Psoas muscle (tissue), 8 donors: ENCODE measurements around the gene SMIM44. TPM values are rescaled to one million over a fixed set of nuclear protein-coding genes. Genes with fewer than 3 reads are reported as not detected.

Experiments
- ATAC-seq, 4 donors: fragments of 200-7000 bp; cut with Tn5 transposase; one replicate each; pipeline ENCODE4 v1.9.1; 2020; ENCODE audit warnings: moderate library complexity in 3 of 4, mild to moderate bottlenecking in 2 of 4
- DNase-seq, 2 donors: peaks; one replicate each; pipeline ENCODE4 v3.0.0-alpha.2; 2020
- H3K27ac ChIP-seq: fragments of 200-600 bp; one replicate; pipeline ENCODE4 v1.8.0; 2022
- H3K27me3 ChIP-seq, 3 donors: fragments of 200-600 bp in 1 of 3; one replicate each; pipeline versions ENCODE4 v1.6.1 to v1.8.0; 2013 to 2022; ENCODE audit warnings: low read length in 2 of 3, mild to moderate bottlenecking in 2 of 3, moderate library complexity in 1 of 3; ENCODE audit not compliant: insufficient read depth in 3 of 3
- H3K36me3 ChIP-seq, 2 donors: fragments of 200-600 bp in 1 of 2; one replicate each; pipeline versions ENCODE4 v1.6.1 to v1.8.0; 2013 to 2022; ENCODE audit warnings: low read depth in 1 of 2, mild to moderate bottlenecking in 1 of 2, moderate library complexity in 1 of 2; ENCODE audit not compliant: insufficient read depth in 1 of 2
- H3K4me1 ChIP-seq: fragments of 200-600 bp; one replicate; pipeline ENCODE4 v1.8.0; 2022
- H3K4me3 ChIP-seq: fragments of 200-600 bp; one replicate; pipeline ENCODE4 v1.8.0; 2022; ENCODE audit warnings: mild to moderate bottlenecking
- H3K9me3 ChIP-seq: fragments of 200-600 bp; one replicate; pipeline ENCODE4 v1.8.0; 2022
- WGBS, 3 donors: extraction: QIAGEN DNeasy Blood & Tissue Kit; methylation state at CpG; one replicate each; pipeline versions ENCODE4 v1.1.6 to v1.1.7; 2013; 5-methylcytosine and 5-hydroxymethylcytosine counted together
- intact Hi-C, 2 donors: fragments of 100-400 bp; cut with DNase I; formaldehyde crosslinking; loops; one replicate each; pipeline versions ENCODE4 v1.11.0 to v1.14.2; 2022
- polyA plus RNA-seq, 3 donors: library from polyadenylated mRNA; stranded (reverse); fragments of 200-250 nt; gene quantifications; one replicate each; pipeline ENCODE4 v1.2.3, GENCODE V29; 2013
- total RNA-seq, 4 donors: library from RNA; stranded (reverse); fragmentation: NEBNext Ultra II Directional in 2 of 4; extraction: Animal tissue kit (Norgen Biotek cat#: 25700) in 2 of 4; gene quantifications; one replicate each; pipeline versions ENCODE4 v1.2.1 to v1.2.4, GENCODE V29; 2021 to 2023
- TF ChIP-seq, protein P1 (sequence below): fragments of 200-600 bp; IDR thresholded peaks from one replicate; pipeline ENCODE4 v1.8.0; 2022; ENCODE audit warnings: antibody characterized with exemption
- donor health status: healthy with polysubstance abuse.
- donor health status: DM: no; HTN: no; CAD: no; lungs with moderate emphysema.
- donor health status: Bipolar disorder and iron deficiency.
- donor health status: healthy.
- donor health status: DM: yes; HTN: yes; CAD: no.
- donor health status: DM: no; HTN: no; CAD: no.
- donor health status: DM: no; HTN: no; CAD: no.
- donor health status: DM: yes; HTN: yes; CAD: no.

SMIM44 gene
- total and polyA plus RNA-seq, 7 donors: not detected

DNA sequence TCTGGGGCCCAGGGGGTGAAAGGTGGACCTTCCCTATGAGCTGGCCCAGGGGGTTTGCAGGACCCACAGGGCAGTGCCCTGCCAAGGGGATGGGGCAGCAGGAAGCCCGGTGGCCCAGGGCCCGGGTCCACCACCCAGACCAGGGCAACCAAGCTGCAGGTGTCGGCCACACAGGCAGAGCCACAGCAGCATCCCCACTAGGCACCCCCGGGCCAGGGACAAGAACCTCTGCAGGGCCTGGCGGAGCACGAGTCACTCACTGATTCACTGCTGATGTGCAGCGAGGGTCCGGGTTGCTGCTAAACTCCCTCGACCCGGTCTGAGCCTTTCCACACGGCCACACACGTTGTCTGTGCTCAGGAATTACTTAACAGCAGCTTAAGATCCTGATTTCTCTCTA lies 31.7 kb upstream of the SMIM44 start:
- H3K4me1 ChIP-seq: peaks cover 23% of the 10 kb centered on the region
- H3K36me3 ChIP-seq: peaks cover 0 to 16% of the 10 kb centered on the region in 2 donors
- 85% methylated on average over 12 of the region's 12 CpGs for WGBS, 3 donors
- no peak overlapping the region for H3K4me3 ChIP-seq
- H3K27ac ChIP-seq: no peak overlapping the region
- TF ChIP-seq, protein P1, sequence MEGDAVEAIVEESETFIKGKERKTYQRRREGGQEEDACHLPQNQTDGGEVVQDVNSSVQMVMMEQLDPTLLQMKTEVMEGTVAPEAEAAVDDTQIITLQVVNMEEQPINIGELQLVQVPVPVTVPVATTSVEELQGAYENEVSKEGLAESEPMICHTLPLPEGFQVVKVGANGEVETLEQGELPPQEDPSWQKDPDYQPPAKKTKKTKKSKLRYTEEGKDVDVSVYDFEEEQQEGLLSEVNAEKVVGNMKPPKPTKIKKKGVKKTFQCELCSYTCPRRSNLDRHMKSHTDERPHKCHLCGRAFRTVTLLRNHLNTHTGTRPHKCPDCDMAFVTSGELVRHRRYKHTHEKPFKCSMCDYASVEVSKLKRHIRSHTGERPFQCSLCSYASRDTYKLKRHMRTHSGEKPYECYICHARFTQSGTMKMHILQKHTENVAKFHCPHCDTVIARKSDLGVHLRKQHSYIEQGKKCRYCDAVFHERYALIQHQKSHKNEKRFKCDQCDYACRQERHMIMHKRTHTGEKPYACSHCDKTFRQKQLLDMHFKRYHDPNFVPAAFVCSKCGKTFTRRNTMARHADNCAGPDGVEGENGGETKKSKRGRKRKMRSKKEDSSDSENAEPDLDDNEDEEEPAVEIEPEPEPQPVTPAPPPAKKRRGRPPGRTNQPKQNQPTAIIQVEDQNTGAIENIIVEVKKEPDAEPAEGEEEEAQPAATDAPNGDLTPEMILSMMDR: no peak
- intact Hi-C loops: no loop called here
- no peaks in the 10 kb centered on the region for H3K9me3 ChIP-seq
- DNase-seq (no peak), ATAC-seq (no peak)
- no peaks in the 10 kb centered on the region for H3K27me3 ChIP-seq

DNA sequence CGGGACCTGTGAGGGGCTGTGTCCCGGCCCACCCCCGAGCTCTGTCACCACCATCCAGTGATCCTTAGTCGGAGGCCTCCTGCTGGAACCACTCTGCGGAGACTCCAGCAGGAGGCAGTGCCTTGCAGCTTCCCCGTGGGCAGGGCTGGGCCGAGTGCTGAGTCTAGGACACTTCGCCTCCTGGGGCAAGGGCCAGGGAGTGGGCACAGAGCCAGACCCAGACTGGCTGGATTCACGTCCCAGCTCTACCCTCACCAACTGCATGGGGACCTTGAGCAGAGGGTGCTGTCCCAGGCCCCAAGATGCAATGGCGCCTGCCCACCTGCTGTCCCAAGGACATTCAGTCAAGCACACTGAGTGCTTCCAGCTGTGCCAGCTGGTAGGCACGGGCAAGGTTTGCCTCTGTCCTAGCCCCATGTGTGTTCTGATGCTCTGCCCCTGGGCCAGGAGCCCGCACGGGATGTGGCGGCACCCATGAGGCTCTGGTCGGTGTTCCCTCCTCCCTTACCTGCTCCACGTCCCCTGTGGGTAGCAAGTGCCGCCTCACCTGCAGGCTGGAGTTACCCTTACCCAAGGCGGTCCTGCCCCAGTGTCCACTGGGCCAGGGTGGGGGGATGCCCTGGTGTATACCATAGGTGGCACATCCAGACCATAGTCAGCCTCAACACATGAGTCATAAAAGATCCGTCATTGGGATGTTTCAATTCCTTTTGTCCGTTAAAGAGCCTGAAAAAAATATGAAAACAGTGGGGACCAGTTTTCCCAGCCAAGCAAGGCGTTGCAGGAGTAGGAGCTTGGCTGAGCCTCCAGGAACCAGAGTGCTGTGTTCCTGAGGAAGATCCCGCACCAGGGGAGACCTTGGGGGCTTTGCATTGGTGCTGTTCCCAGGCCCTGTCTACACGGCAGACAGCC lies 30.2 kb upstream of the SMIM44 start:
- DNase-seq: no peak

DNA sequence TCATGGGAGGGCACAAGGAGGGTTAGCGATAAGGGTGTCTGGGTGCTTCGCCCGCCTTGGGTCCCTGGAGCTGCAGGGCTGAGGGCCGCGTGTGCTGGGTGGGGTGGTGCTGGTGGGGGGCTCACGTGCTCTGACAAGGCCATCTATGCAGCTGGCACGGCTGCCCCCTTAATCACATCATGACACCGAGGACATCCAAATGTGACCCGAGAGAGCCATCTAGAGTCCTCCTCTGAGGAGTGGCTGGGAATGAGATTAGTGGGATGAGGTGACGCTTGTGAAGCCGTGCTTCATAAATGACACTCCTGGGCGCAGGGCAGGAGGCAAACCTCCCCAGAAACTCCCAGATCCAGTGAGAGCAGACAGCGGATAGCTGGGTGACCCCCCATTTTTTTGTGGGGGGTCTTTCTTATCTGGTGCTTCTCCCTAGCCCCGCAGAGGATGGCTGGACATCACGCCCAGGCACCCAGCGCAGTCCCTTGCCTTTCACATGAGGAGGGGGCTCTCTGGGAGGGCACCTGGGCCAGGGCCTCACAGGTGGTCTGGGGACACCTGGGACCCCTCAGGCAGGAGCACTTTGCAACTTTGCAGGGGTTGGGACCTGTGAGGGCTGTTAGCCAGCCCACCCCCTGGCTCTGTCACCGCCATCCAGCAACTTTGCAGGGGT lies 29.5 kb upstream of the SMIM44 start:
- Histone ChIP-seq H3K4me1 (peaks cover 23% of the 10 kb centered on the region), H3K4me3 (no peak overlapping the region), H3K27ac (no peak overlapping the region), H3K9me3 (no peaks in the 10 kb centered on the region), H3K36me3 (peaks cover 0 to 17% of the 10 kb centered on the region in 2 donors), H3K27me3 (no peaks in the 10 kb centered on the region)
- TF ChIP-seq, protein P1: no peak
- intact Hi-C loops: no loop called here
- DNase-seq (no peak), ATAC-seq (no peak)
- WGBS, 3 donors: 85 to 89% (median 87%) methylated on average over 17 of the region's 17 CpGs

More for the DNA sequence above, 30.2 kb upstream of the SMIM44 start:
- H3K4me3 ChIP-seq: no peak overlapping the region
- peaks cover 23% of the 10 kb centered on the region for H3K4me1 ChIP-seq
- no peak overlapping the region for H3K27ac ChIP-seq
- H3K9me3 ChIP-seq: no peaks in the 10 kb centered on the region
- TF ChIP-seq, protein P1: no peak
- intact Hi-C loops: no loop called here
- no peaks in the 10 kb centered on the region for H3K27me3 ChIP-seq
- WGBS, 3 donors: 73% methylated on average over 23 of the region's 23 CpGs
- peak in 2 of 4 donors; percentile 22 to 31 for ATAC-seq
- H3K36me3 ChIP-seq: peaks cover 0 to 17% of the 10 kb centered on the region in 2 donors

DNA sequence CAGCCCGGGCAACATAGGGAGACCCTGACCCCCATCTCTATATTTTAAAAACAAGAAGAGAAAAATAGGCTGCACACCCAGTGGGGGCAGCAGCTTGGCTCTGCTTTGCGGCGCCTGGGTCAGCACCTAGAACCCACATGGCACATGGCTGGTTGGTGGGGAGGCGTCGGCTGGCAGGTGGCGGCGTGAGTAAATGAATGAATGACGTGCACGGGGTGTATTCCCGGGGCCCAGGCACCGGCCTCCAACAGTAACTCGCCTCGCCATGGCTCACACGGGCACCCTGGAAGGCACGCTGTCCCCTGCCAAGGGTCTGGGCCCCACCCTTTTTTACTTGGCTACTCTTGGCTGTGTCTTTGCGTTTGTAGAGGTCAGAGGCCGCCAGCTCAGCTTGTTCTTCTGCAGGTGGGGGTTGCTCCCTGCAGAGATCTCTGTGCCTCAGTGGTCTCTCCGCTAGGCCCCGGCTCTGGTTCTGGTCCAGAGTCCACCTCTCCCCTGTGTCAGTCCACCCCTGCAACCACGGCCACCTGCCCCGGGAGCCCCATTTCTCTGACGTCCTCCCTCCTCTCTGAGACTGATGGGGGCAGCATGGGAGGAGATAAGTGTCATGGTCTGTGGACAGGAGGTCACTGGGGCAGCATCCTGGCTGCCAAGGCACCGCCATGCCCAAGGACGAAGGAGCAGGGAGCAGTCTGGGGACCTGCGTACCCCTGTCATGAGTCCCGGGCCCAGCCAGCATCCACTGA lies 28.4 kb upstream of the SMIM44 start:
- 66 to 72% (median 69%) methylated on average over 26 of the region's 26 CpGs for WGBS, 3 donors
- no peak for ATAC-seq
- Histone ChIP-seq H3K27me3 (no peaks in the 10 kb centered on the region), H3K27ac (no peak overlapping the region), H3K36me3 (peaks cover 0 to 17% of the 10 kb centered on the region in 2 donors), H3K9me3 (no peaks in the 10 kb centered on the region), H3K4me1 (peaks cover 22% of the 10 kb centered on the region), H3K4me3 (no peak overlapping the region)
- DNase-seq: no peak
- TF ChIP-seq, protein P1: no peak
- intact Hi-C loops: no loop called here
